ENCODE measurements around the gene FGG. TPM values are rescaled to one million over a fixed set of nuclear protein-coding genes. Genes with fewer than 3 reads are reported as not detected.

The FGG gene
- total and polyA plus RNA-seq, 2 of the 13 experiments (the other 11 are each of a cell fraction or from before 2014, with no cell fraction given), result 1,037 to 2,423 TPM

DNA sequence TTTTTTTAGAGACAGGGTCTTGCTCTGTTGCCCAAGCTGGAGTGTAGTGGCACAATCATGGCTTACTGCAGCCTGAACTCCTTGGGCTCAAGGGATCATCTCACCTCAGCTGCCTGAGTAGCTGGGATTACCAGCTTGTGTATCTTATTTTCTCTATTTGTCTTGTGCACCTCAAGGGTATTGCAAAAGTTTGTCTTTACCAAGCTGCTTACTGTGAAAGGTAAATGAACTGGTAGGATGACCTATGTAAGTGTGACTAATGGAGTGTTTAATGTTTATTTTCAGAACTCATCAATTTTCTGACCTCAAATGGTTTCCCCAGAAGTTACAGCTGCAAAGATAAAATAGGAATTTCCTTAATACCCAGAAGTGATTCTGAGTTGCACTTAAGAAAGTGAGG is 16.6 kb downstream of the FGG start (continued):
- TF ChIP-seq TBX3 (IDR thresholded peaks at IDR 0.05; ENCODE audit: borderline replicate concordance) (peak; percentile 71; the same call in 1 of the 2 replicates), EED (CRISPR knock-in tag; IDR thresholded peaks at IDR 0.05) (no peak), PAXIP1 (CRISPR knock-in tag; conservative IDR thresholded peaks at IDR 0.05) (peak; percentile 84), HHEX (CRISPR knock-in tag; IDR thresholded peaks at IDR 0.05) (peak; percentile 83), MED8 (CRISPR knock-in tag; IDR thresholded peaks at IDR 0.05; ENCODE audit: insufficient replicate concordance) (peak; percentile 45), ZNF24 (IDR thresholded peaks at IDR 0.05) (no peak), ZMYM3 (CRISPR knock-in tag; IDR thresholded peaks at IDR 0.05) (no peak; the same call in 1 of the 2 replicates), ZNF121 (CRISPR knock-in tag; IDR thresholded peaks at IDR 0.05) (peak; percentile 94), KMT2A (CRISPR knock-in tag; IDR thresholded peaks at IDR 0.05) (peak; percentile 27; the same call in 1 of the 2 replicates), ZBTB2 (CRISPR knock-in tag; IDR thresholded peaks at IDR 0.05; ENCODE audit: low read depth) (no peak), ZNF264 (CRISPR knock-in tag; IDR thresholded peaks at IDR 0.05) (peak; percentile 35; the same call in 1 of the 2 replicates), ZFYVE20 (CRISPR knock-in tag; IDR thresholded peaks at IDR 0.05; ENCODE audit: borderline replicate concordance, low read depth) (no peak), FOXK1 (CRISPR knock-in tag; IDR thresholded peaks at IDR 0.05; ENCODE audit: borderline replicate concordance, low read depth) (peak; percentile 89; the same call in 1 of the 2 replicates), ARNTL (CRISPR knock-in tag; IDR thresholded peaks at IDR 0.05) (no peak), ZNF652 (CRISPR knock-in tag; IDR thresholded peaks at IDR 0.05; ENCODE audit: borderline replicate concordance, low read depth) (peak; percentile 45; the same call in 1 of the 2 replicates), AHR (CRISPR knock-in tag; IDR thresholded peaks at IDR 0.05) (no peak), ZBTB7B (CRISPR knock-in tag; IDR thresholded peaks at IDR 0.05) (0 out of 2 replicates have a peak, but pooled peaks have one; percentile 39), DNMT3B (CRISPR knock-in tag; conservative IDR thresholded peaks at IDR 0.05) (no peak)
- TF ChIP-seq, protein P1, sequence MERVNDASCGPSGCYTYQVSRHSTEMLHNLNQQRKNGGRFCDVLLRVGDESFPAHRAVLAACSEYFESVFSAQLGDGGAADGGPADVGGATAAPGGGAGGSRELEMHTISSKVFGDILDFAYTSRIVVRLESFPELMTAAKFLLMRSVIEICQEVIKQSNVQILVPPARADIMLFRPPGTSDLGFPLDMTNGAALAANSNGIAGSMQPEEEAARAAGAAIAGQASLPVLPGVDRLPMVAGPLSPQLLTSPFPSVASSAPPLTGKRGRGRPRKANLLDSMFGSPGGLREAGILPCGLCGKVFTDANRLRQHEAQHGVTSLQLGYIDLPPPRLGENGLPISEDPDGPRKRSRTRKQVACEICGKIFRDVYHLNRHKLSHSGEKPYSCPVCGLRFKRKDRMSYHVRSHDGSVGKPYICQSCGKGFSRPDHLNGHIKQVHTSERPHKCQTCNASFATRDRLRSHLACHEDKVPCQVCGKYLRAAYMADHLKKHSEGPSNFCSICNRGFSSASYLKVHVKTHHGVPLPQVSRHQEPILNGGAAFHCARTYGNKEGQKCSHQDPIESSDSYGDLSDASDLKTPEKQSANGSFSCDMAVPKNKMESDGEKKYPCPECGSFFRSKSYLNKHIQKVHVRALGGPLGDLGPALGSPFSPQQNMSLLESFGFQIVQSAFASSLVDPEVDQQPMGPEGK (CRISPR knock-in tag; IDR thresholded peaks at IDR 0.05), result peak; percentile 51

Data from HepG2 (cell line).